B cell (primary cell): ENCODE data around the gene RGR. TPM values are rescaled to one million over a fixed set of nuclear protein-coding genes. Genes with fewer than 3 reads are reported as not detected.

Experiments used
- ATAC-seq: fragments of 200-7000 bp; cut with Tn5 transposase; one replicate; pipeline ENCODE4 v1.10.0; 2021; ENCODE audit warnings: low read depth, mild to moderate bottlenecking, moderate number of reproducible peaks, moderate library complexity
- CTCF ChIA-PET: fragments of 350-600 bp; sonication (Branson Sonifier 250); formaldehyde crosslinking; loops from one replicate; lab custom pipeline; 2021; ENCODE audit warnings: antibody characterized with exemption, inconsistent platforms; lab: Charles Lee
- POLR2A ChIA-PET: fragments of 350-600 bp; sonication (Branson Sonifier 250); formaldehyde crosslinking; loops from one replicate; lab custom pipeline; 2021; ENCODE audit warnings: antibody characterized with exemption; lab: Charles Lee
- DNase-seq: peaks from one replicate; pipeline ENCODE4 v3.0.0; 2013
- H2AFZ ChIP-seq: 2 replicates; pipeline ENCODE4 v1.6.1; 2012; ENCODE audit warnings: mild to moderate bottlenecking, low read depth, low read length; ENCODE audit not compliant: insufficient read depth, poor library complexity, severe bottlenecking
- H3K27ac ChIP-seq, 2 donors: 1 replicate in 1 of 2; 2 replicates in 1 of 2; pipeline ENCODE4 v1.5.1; 2012 to 2013; ENCODE audit warnings: low read length in 2 of 2, mild to moderate bottlenecking in 2 of 2, moderate library complexity in 1 of 2
- H3K27me3 ChIP-seq, 4 experiments: fragments of 200-600 bp in 1 of 4; sonication (generic) in 1 of 4; replicated peaks in 1 of 4; 1 replicate in 2 of 4; 2 replicates in 2 of 4; pipeline versions ENCODE4 v1.6.1 to v1.7.0; 2013 to 2016; ENCODE audit warnings: low read length in 3 of 4, mild to moderate bottlenecking in 2 of 4, mixed read lengths in 1 of 4, moderate library complexity in 1 of 4; ENCODE audit not compliant: insufficient read depth in 4 of 4, control insufficient read depth in 3 of 4; ENCODE audit errors: control extremely low read depth in 1 of 4
- H3K36me3 ChIP-seq, 2 experiments: replicated peaks in 1 of 2; 1 replicate in 1 of 2; 2 replicates in 1 of 2; pipeline versions ENCODE4 v1.6.1 to v1.7.1; 2013; ENCODE audit warnings: low read length in 1 of 2; ENCODE audit not compliant: insufficient read depth in 2 of 2, control insufficient read depth in 1 of 2; ENCODE audit errors: control extremely low read depth in 1 of 2, extremely low read depth in 1 of 2
- H3K4me1 ChIP-seq, 2 donors: fragments of 200-600 bp in 1 of 2; sonication (generic) in 1 of 2; 1 replicate in 1 of 2; 2 replicates in 1 of 2; pipeline versions ENCODE4 v1.5.1 to v1.6.1; 2013 to 2017; ENCODE audit warnings: low read length in 2 of 2; ENCODE audit not compliant: control insufficient read depth in 2 of 2, insufficient read depth in 2 of 2
- H3K4me2 ChIP-seq: replicated peaks from 2 replicates; pipeline ENCODE3; 2012; ENCODE audit warnings: mild to moderate bottlenecking, low read depth, low read length; ENCODE audit not compliant: poor library complexity, severe bottlenecking
- H3K4me3 ChIP-seq, 5 experiments: fragments of 200-600 bp in 1 of 5; sonication (generic) in 1 of 5; 1 replicate in 3 of 5; 2 replicates in 2 of 5; pipeline versions ENCODE4 v1.5.1 to v1.7.0; 2011 to 2016; ENCODE audit warnings: low read length in 4 of 5, mild to moderate bottlenecking in 4 of 5, low read depth in 2 of 5, control low read depth in 1 of 5, moderate library complexity in 1 of 5; ENCODE audit not compliant: insufficient read depth in 1 of 5; ENCODE audit errors: control extremely low read depth in 1 of 5, extremely low read depth in 1 of 5
- H3K79me2 ChIP-seq: fragments of 200-600 bp; sonication (generic); one replicate; pipeline ENCODE4 v1.6.0; 2016; ENCODE audit warnings: low read length; ENCODE audit not compliant: control insufficient read depth, insufficient read depth
- H3K9ac ChIP-seq: fragments of 200-600 bp; sonication (generic); 2 replicates; pipeline ENCODE4 v1.6.1; 2017; ENCODE audit warnings: mild to moderate bottlenecking, low read length, moderate library complexity
- H3K9me3 ChIP-seq, 3 donors: one replicate each; pipeline versions ENCODE4 v1.6.1 to v1.7.1; 2013; ENCODE audit warnings: low read length in 2 of 3; ENCODE audit not compliant: control insufficient read depth in 2 of 3, insufficient read depth in 1 of 3; ENCODE audit errors: control extremely low read depth in 1 of 3
- H4K20me1 ChIP-seq: 2 replicates; pipeline ENCODE4 v1.6.0; 2012; ENCODE audit warnings: mild to moderate bottlenecking, low read length; ENCODE audit not compliant: insufficient read depth, control insufficient read depth, poor library complexity, severe bottlenecking
- H3K27ac Mint-ChIP-seq: one replicate; pipeline ENCODE4 v1.8.0; 2021; ENCODE audit warnings: mixed read lengths
- H3K27me3 Mint-ChIP-seq: one replicate; pipeline ENCODE4 v1.8.0; 2021; ENCODE audit warnings: mixed read lengths
- H3K4me1 Mint-ChIP-seq: one replicate; pipeline ENCODE4 v1.8.0; 2021; ENCODE audit warnings: mixed read lengths
- H3K4me3 Mint-ChIP-seq: one replicate; pipeline ENCODE4 v1.8.0; 2021; ENCODE audit warnings: mixed read lengths
- H3K9me3 Mint-ChIP-seq: one replicate; pipeline ENCODE4 v1.8.0; 2022; ENCODE audit warnings: mixed read lengths; ENCODE audit not compliant: insufficient read depth
- EZH2 ChIP-seq: IDR thresholded peaks from 2 replicates; pipeline ENCODE4 v1.6.1; 2012; ENCODE audit warnings: borderline replicate concordance, low read depth, mild to moderate bottlenecking, moderate library complexity, low read length; ENCODE audit not compliant: insufficient read depth, poor library complexity, severe bottlenecking
- WGBS: methylation state at CpG from one replicate; pipeline ENCODE4 v1.1.5; 2013; ENCODE audit warnings: missing lambda C conversion rate; ENCODE audit not compliant: insufficient coverage; 5-methylcytosine and 5-hydroxymethylcytosine counted together
- intact Hi-C: fragments of 100-400 bp; cut with micrococcal nuclease; formaldehyde crosslinking; loops from one replicate; pipeline ENCODE4 v1.10.0; 2022
- polyA plus RNA-seq: library from polyadenylated mRNA; depleted of rRNA; stranded (reverse); fragments of >200 nt; gene quantifications from 2 replicates; pipeline ENCODE4 v1.2.3, GENCODE V29; 2012
- total RNA-seq, 2 donors: library from RNA; stranded (reverse); fragments of 120-200 nt in 1 of 2; gene quantifications; 1 replicate in 1 of 2; 2 replicates in 1 of 2; pipeline versions ENCODE4 v1.2.3 to v1.2.4, GENCODE V29; 2013 to 2022
- TF ChIP-seq, protein P1 (sequence below): fragments of 200-600 bp; IDR thresholded peaks from one replicate; pipeline ENCODE4 v1.8.0; 2022; ENCODE audit warnings: antibody characterized with exemption, mild to moderate bottlenecking

The RGR gene
- total and polyA plus RNA-seq, 2 donors (not counting 1 experiment from before 2014, with no cell fraction given) = not detected

DNA sequence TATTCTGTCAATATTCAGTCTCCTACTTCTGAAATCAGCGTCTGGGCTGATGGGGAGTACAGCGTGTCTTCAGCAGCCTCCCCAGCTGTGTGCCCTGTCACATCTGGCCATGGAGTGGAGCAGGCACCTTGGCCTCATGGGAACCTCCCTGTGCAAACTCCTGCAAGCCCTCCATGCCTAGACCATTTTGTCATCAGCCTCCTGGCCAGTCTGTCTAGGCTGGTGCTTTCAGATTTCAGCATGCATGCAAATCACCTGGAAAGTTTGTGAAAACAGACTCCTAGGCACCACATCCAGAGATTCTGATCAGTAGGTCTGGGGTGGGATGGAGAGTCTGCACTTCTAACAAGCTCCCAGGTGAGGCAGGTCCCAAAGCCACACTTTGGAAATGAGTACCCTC lies 57.4 kb downstream of the RGR start:
- H3K9ac ChIP-seq = no peak overlapping the region
- intact Hi-C loops = no loop called here
- ChIA-PET POLR2A (no interaction called here), CTCF (interaction anchor here (0.6 to 1.7 kb wide), 4 partner anchors 34 to 242 kb away, joined by 3 to 4 read pairs (median 3); no protein-coding TSS in a partner anchor)
- no peaks in the 10 kb centered on the region for H3K9me3 Mint-ChIP-seq
- H4K20me1 ChIP-seq = no peaks in the 10 kb centered on the region
- no peaks in the 10 kb centered on the region for H3K79me2 ChIP-seq
- no peak overlapping the region for H3K4me3 ChIP-seq
- no peak overlapping the region for H3K4me3 Mint-ChIP-seq
- H3K9me3 ChIP-seq = no peaks in the 10 kb centered on the region
- TF ChIP-seq, protein P1, sequence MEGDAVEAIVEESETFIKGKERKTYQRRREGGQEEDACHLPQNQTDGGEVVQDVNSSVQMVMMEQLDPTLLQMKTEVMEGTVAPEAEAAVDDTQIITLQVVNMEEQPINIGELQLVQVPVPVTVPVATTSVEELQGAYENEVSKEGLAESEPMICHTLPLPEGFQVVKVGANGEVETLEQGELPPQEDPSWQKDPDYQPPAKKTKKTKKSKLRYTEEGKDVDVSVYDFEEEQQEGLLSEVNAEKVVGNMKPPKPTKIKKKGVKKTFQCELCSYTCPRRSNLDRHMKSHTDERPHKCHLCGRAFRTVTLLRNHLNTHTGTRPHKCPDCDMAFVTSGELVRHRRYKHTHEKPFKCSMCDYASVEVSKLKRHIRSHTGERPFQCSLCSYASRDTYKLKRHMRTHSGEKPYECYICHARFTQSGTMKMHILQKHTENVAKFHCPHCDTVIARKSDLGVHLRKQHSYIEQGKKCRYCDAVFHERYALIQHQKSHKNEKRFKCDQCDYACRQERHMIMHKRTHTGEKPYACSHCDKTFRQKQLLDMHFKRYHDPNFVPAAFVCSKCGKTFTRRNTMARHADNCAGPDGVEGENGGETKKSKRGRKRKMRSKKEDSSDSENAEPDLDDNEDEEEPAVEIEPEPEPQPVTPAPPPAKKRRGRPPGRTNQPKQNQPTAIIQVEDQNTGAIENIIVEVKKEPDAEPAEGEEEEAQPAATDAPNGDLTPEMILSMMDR = no peak
- no peak for TF ChIP-seq EZH2
- H3K27ac ChIP-seq = no peak overlapping the region
- peaks cover 25% of the 10 kb centered on the region for H3K27me3 Mint-ChIP-seq
- WGBS = 72% methylated on average over 2 of the region's 2 CpGs
- no peak for ATAC-seq
- no peak overlapping the region for H3K4me2 ChIP-seq
- H2AFZ ChIP-seq = no peak overlapping the region
- H3K4me1 Mint-ChIP-seq = no peaks in the 10 kb centered on the region
- peaks cover 0 to 5% (median 0%) of the 10 kb centered on the region in 4 experiments for H3K27me3 ChIP-seq
- no peaks in the 10 kb centered on the region for H3K36me3 ChIP-seq
- H3K4me1 ChIP-seq = no peaks in the 10 kb centered on the region
- no peak overlapping the region for H3K27ac Mint-ChIP-seq
- DNase-seq = no peak

DNA sequence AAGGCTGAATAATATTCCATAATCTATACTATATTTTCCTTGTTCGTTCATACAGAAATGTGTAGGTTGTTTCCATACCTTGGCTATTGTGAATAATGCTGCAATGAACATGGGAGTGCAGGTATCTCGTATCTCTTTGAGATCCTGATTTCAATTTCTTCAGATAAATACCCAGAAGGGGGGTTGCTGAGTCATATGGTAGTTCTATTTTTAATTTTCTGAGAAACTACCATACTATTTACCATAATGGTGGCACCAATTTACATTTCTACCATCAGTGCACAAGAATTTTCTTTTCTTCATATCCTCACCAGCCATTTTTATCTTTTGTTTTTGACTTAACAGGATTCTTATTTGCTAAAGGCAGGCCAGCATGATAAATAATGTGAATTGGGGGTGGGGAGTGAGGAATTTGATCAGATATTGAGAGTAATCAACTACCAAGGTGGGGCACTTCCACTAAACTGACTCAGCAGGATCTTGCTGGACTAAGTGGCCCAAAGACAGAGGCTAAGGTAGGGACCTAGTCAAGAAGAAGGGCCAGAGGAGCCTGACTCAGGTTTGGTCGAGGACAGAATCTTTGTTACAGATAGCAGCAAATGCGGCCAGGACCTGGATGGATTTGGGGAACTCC lies 62.0 kb downstream of the RGR start:
- intact Hi-C loops = no loop called here
- no peak for ATAC-seq
- H3K27ac Mint-ChIP-seq = no peak overlapping the region

More for the DNA sequence above, 62.0 kb downstream of the RGR start:
- peaks cover 12% of the 10 kb centered on the region for H3K27me3 Mint-ChIP-seq
- no peak overlapping the region for H2AFZ ChIP-seq
- TF ChIP-seq, protein P1 = no peak
- TF ChIP-seq EZH2 = no peak
- ChIA-PET POLR2A (no interaction called here), CTCF (interaction anchor here (1.0 kb wide), 1 partner anchor 10 kb away, joined by 3 read pairs; no protein-coding TSS in a partner anchor)
- no peaks in the 10 kb centered on the region for H3K9me3 Mint-ChIP-seq
- H3K9ac ChIP-seq = no peak overlapping the region
- H3K36me3 ChIP-seq = no peaks in the 10 kb centered on the region
- H3K4me1 Mint-ChIP-seq = no peaks in the 10 kb centered on the region
- peaks cover 0 to 4% of the 10 kb centered on the region in 2 donors for H3K4me1 ChIP-seq
- no peak overlapping the region for H3K4me2 ChIP-seq
- DNase-seq = no peak
- no peak overlapping the region for H3K4me3 ChIP-seq
- no peaks in the 10 kb centered on the region for H4K20me1 ChIP-seq
- peaks cover 0 to 7% (median 0%) of the 10 kb centered on the region in 3 donors for H3K9me3 ChIP-seq
- no peak overlapping the region for H3K27ac ChIP-seq
- H3K79me2 ChIP-seq = no peaks in the 10 kb centered on the region
- 81% methylated on average over 2 of the region's 4 CpGs for WGBS
- peaks cover 0 to 11% (median 1%) of the 10 kb centered on the region in 4 experiments for H3K27me3 ChIP-seq
- H3K4me3 Mint-ChIP-seq = no peak overlapping the region
